HG03457 (cell line): ENCODE data around the gene GALP.
A peak's percentile ranks its signal among the peaks of the same experiment; 100 is the strongest.
"Not testable (repeated sequence)": the region's sequence is repeated elsewhere in the genome, so short reads cannot be mapped to it uniquely, and the experiment has no call there.

Experiments used
- ATAC-seq: cut with Tn5 transposase; IDR thresholded peaks from one replicate; pipeline ENCODE4 v1.9.1; 2021; ENCODE audit warnings: moderate number of reproducible peaks; ENCODE audit not compliant: unreplicated experiment

GALP gene

DNA sequence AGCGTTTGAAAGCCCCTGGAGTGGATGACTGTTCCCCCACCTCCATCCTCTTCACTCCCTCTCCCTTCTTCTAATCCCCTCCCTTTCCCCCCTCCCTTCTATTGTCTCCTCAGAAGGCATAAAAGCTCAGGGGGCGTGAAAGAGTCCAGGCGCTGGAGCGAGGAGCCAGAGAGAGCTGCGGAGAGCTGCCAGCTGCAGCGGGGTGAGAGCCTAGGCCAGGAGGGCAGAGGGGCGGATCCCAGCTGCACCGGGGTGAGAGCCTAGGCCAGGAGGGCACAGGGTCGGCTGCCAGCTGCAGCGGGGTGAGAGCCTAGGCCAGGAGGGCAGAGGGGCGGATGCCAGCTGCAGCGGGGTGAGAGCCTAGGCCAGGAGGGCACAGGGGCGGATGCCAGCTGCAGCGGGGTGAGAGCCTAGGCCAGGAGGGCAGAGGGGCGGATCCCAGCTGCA, at the start of gene GALP:
TSS of gene GALP (plus strand) at position 148 of the 447 bp plus-strand sequence. CDS start 1,101 bp downstream, outside the sequence.
- ATAC-seq, result not testable (repeated sequence)

GRCh38 chr19:56126983-56127780, 48.6 kb upstream of the GALP start:
- ATAC-seq, result no peak

GRCh38 chr19:56130006-56130405, 45.8 kb upstream of the GALP start:
- ATAC-seq, result no peak

- ATAC-seq, result no peak
These were observed 44.2 kb upstream of the GALP start for GRCh38 chr19:56131651-56132050.

GRCh38 chr19:56132316-56132822, 43.4 kb upstream of the GALP start:
- ATAC-seq, result no peak

- peak; percentile 64 for ATAC-seq
These were observed 41.8 kb upstream of the GALP start for GRCh38 chr19:56133858-56134653.

- no peak for ATAC-seq
These were observed 41.2 kb upstream of the GALP start for GRCh38 chr19:56134654-56134921.

DNA sequence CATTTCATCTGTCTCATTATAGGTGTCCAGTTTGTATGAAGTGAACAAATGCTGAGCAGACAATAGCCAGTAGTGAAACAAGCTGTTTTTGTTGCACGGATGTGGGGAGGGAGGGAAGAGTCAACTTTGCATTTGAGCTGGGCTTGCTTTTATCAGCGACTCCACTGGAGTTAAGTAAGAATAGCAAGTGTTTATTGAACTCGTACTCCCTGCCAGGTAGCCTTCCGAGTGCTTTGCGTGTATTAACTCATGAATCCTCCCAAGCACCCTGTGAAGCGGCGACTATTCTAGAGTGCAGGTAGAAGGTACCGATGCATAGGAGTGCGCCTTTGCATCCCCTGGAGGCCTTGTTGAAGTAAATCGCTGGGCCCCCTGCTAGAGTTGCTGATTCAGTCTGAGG, 39.4 kb upstream of the GALP start:
- ATAC-seq, result no peak

- no peak for ATAC-seq
These were observed 38.4 kb upstream of the GALP start for GRCh38 chr19:56137405-56137804.

- ATAC-seq, result no peak
These were observed 37.7 kb upstream of the GALP start for GRCh38 chr19:56138069-56138468.

GRCh38 chr19:56139847-56140582, 35.8 kb upstream of the GALP start:
- ATAC-seq, result no peak

DNA sequence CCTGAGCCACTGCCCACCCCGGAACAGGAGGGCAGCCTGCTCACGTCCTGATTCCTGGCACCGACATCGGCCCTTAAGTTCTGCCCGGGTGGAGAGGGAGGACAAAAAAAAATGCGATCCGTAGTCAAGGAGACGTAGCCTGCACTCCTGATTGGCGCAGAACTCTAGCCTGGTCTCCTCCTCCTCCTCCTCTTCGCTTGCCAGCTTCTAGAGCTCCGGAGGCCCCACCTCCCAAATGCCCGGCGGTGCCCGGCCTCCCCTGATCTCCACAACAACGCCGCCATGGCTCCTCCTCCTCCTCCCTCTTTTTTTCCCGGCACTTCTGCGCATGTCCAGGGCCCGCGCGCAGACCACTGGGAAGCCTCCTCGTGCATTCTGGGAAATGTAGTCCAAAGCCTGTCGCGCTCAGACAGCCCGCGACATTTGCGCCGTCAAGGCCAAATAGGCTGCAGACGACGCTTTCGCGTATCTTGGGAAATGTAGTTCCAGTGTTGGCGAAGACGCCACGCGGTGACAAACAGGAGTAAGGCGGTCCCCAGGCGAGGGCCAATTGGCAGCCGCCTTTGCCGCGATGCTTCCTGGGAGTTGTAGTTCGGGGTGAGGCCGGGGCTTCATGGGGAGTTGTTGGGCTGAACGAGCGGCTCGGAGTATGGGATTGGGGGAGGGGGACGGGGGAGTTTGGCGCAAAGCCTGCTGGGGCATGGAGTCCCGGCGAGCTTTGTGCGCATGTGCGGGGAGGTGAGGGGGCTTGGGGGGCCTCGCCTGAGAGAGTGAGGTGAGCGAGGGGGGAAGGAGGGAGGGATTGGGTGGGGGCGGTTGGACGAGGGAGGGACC, 35.0 kb upstream of the GALP start, which contains the start of gene ZNF444:
TSS of gene ZNF444 (plus strand) at position 705 of the 834 bp plus-strand sequence. CDS start 5,625 bp downstream, outside the sequence.
- ATAC-seq, result peak; percentile 79

DNA sequence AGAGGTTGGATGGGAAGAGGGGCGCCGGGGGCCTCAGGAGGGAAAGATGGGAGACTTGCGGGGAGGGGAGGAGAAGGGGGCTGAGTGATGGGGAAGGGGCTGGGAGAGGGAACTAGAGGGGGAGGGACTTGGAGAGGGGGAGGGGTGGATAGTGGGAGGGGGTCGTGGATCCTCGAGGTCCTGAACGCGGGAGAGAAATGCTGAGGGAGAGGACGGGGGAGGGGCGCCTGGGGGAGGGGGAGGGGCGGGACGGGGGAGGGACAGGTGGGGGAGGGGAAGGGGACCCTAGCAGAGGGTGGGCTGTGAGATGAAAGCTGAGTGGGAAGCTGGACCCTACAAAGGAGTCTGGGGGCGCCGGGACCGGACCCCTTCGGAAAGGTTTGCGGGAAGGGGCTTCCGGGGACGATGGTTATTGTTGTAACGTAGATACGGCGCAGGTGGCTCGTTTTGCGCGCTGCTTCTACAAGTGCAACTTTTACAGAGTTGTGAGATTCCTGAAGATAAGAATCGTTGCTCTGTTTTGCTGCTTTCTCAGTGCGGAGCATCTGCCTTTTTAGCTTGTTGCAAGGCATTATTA, 34.3 kb upstream of the GALP start:
- ATAC-seq, result no peak

GRCh38 chr19:56142087-56142787, 33.6 kb upstream of the GALP start:
- no peak for ATAC-seq

DNA sequence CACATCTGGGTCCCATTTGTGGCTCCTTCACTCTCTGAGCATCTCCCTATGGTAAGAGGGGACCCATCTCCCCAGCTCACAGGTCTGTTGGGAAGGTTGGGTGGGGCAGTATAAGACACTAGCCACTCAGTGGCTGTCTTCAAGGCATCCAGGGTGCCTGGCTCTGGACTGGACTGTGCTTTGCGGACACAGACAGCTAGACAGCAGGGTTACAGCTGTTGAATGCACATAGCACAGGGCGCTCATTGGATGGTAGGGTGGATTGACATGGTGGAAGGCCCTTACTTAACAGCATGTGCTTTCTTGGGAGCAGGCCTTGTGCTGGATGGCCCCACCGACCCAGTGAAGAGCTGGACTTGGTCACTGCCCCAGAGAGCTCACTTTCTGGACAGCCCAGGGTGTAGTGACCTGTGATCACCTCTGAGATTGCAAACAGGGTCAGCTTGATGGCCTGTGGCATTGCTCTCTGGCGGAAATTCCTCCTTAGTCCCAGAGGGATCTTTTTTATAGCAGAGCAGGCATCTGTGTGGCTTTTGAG, 32.8 kb upstream of the GALP start:
- no peak for ATAC-seq

DNA sequence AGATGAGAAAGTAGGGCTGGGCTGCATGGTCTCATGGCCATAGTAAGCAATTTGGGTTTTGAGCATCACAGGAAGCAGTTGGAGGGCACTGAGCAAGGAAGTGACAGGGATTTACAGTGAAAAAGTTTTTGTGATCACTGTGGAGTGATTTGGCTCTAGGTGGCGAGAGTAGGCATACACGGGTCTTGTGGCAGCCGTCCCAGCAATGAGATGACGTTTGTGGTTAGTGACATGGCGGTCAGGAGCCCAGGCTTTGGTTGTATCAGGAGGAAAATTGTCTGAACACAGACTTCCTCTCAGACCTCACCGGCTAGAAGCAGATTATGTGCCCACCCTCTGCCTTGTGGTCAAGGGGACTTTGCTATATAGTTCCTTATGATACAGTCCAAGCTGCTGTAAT, 31.4 kb upstream of the GALP start:
- no peak for ATAC-seq

DNA sequence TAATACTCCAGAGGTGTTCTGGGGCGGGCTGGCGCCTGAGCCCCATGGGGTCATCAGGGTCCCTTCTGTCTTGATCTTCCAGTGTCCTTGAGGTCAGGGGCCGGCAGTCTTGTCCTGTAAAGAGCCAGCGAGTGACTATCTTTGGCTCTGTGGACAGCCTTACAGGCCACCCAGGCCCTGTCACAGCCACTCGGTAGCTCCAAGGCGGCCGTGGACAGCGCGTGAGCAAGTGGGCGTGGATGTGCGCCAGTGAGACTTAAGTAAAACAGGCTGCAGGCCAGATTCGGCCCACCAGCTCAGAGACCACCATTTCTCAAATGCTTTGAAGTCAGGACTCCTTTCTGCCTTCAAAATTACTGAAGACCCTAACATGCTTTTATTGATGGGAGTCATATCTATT, 31.0 kb upstream of the GALP start:
- no peak for ATAC-seq

- no peak for ATAC-seq
These were observed 30.1 kb upstream of the GALP start for GRCh38 chr19:56145698-56146097.

DNA sequence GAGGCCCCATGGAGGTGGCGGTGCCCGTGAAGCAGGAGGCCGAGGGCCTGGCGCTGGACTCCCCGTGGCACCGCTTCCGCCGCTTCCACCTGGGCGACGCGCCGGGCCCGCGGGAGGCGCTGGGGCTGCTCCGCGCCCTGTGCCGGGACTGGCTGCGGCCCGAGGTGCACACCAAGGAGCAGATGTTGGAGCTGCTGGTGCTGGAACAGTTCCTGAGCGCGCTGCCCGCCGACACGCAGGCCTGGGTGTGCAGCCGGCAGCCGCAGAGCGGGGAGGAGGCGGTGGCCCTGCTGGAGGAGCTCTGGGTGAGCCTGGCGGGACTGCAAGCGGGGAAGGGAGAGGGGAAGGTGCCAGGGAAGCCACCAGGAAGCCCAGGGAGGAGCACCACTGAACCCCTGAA, 28.9 kb upstream of the GALP start:
- no peak for ATAC-seq
